Cardiac muscle cell (in vitro differentiated cells and primary cell): Measurements from ENCODE around the gene DLGAP1. TPM values are rescaled to one million over a fixed set of nuclear protein-coding genes. Genes with fewer than 3 reads are reported as not detected.

Experiments
- DNase-seq, 2 donors: peaks; one replicate each; pipeline versions ENCODE4 v3.0.0 to v3.0.0-alpha.2; 2010 to 2017; ENCODE audit warnings: low read depth in 1 of 2, low spot score in 1 of 2
- H3K27ac ChIP-seq: fragments of 200-600 bp; sonication (generic); 2 replicates; pipeline ENCODE4 v1.5.1; 2016
- H3K27me3 ChIP-seq: fragments of 200-600 bp; sonication (generic); 2 replicates; pipeline ENCODE4 v1.6.0; 2016; ENCODE audit warnings: control low read depth
- H3K36me3 ChIP-seq: fragments of 200-600 bp; sonication (generic); 2 replicates; pipeline ENCODE4 v1.5.1; 2016; ENCODE audit warnings: control low read depth
- H3K4me1 ChIP-seq: fragments of 200-600 bp; sonication (generic); 2 replicates; pipeline ENCODE4 v1.8.1; 2017; ENCODE audit warnings: low read depth, mild to moderate bottlenecking, mixed run types
- H3K4me3 ChIP-seq: fragments of 200-600 bp; sonication (generic); 2 replicates; pipeline ENCODE4 v1.5.1; 2016; ENCODE audit warnings: mild to moderate bottlenecking
- H3K9me3 ChIP-seq: fragments of 200-600 bp; sonication (generic); 2 replicates; pipeline ENCODE4 v1.5.1; 2017; ENCODE audit warnings: low read depth, mild to moderate bottlenecking, control low read depth
- polyA plus RNA-seq: library from polyadenylated mRNA; unstranded; fragments of >200 nt; fragmentation: Nextera tagmentation; extraction: Ambion mirVana; gene quantifications from 2 replicates; pipeline ENCODE4 v1.2.1, GENCODE V29; 2016
- total RNA-seq: library from RNA; depleted of rRNA; stranded (reverse); fragments of >200 nt; gene quantifications from 2 replicates; pipeline ENCODE4 v1.2.3, GENCODE V29; 2016
- TF ChIP-seq, protein P1 (sequence below): IDR thresholded peaks from 2 replicates; pipeline ENCODE4 v1.5.1; 2012; ENCODE audit warnings: low read depth, mild to moderate bottlenecking, low read length

Gene DLGAP1
- total and polyA plus RNA-seq, 2 experiments from 2014 or later, result 2.5 to 7.9 TPM

DNA sequence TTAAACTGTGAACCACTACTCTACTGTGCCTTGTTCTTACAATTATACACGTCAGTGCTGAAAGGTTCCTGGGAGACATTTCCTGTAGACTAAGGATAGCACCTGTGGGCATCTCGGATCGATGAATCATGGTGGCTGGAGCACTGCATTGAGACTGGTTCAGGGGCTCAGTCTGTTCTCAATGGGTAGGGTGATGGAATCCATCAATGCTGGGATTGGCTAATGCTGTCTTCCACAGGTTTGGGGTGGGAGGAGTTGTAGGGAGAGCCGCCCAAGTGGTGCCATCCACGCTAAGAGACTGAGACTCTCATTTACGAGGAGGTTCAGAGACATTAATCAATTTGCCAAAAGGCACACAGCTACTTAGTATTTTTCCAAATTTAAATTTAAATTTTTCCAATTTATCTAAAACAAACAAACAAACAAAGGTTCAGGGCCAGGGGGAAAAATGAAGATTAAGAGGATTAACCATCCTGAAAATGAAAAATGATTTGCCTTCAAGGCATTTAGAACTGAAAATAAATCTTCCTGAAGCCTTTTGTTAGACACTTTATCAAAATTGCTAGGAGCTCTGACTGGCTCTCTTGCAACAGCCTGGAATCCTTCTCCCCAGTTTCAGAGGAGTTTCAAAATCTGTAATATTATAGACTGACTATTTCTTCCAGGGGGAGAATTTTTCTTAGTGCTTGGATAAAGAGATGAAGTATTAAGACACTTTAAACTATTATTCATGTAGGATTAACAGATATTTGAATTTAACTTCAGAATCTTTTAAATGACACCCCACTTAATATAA, 645.9 kb downstream of the DLGAP1 start:
- Histone ChIP-seq H3K4me1 (no peaks in the 10 kb centered on the region), H3K27ac (no peak overlapping the region), H3K4me3 (no peak overlapping the region), H3K9me3 (no peaks in the 10 kb centered on the region), H3K27me3 (no peaks in the 10 kb centered on the region), H3K36me3 (no peaks in the 10 kb centered on the region)
- TF ChIP-seq, protein P1, sequence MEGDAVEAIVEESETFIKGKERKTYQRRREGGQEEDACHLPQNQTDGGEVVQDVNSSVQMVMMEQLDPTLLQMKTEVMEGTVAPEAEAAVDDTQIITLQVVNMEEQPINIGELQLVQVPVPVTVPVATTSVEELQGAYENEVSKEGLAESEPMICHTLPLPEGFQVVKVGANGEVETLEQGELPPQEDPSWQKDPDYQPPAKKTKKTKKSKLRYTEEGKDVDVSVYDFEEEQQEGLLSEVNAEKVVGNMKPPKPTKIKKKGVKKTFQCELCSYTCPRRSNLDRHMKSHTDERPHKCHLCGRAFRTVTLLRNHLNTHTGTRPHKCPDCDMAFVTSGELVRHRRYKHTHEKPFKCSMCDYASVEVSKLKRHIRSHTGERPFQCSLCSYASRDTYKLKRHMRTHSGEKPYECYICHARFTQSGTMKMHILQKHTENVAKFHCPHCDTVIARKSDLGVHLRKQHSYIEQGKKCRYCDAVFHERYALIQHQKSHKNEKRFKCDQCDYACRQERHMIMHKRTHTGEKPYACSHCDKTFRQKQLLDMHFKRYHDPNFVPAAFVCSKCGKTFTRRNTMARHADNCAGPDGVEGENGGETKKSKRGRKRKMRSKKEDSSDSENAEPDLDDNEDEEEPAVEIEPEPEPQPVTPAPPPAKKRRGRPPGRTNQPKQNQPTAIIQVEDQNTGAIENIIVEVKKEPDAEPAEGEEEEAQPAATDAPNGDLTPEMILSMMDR, result no peak
- DNase-seq, result peak in 1 of 2 donors; percentile 41

DNA sequence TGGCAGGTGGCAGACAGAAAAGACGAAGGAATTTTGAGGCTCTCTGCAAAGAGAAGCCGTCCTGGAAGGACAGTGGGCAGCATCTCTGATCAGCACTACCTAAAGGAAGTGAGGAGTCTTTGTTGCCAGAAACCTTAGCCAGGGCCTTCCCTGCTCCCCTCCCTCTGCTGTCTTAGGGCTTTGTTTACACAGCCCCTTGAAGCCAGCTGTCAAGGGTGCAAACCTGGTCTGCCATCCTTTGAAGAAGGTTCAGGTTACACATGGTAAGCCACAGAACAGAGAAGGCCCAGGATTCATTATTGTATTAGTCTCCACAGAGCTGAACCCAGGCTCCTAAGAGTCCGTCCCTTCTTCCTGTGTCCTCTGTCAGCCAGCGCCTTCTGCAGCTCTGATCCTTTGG, 648.5 kb downstream of the DLGAP1 start:
- no peaks in the 10 kb centered on the region for H3K36me3 ChIP-seq
- TF ChIP-seq, protein P1, result no peak
- H3K27ac ChIP-seq, result no peak overlapping the region
- DNase-seq, result no peak
- no peaks in the 10 kb centered on the region for H3K9me3 ChIP-seq
- H3K4me3 ChIP-seq, result no peak overlapping the region
- H3K4me1 ChIP-seq, result no peaks in the 10 kb centered on the region
- no peaks in the 10 kb centered on the region for H3K27me3 ChIP-seq

DNA sequence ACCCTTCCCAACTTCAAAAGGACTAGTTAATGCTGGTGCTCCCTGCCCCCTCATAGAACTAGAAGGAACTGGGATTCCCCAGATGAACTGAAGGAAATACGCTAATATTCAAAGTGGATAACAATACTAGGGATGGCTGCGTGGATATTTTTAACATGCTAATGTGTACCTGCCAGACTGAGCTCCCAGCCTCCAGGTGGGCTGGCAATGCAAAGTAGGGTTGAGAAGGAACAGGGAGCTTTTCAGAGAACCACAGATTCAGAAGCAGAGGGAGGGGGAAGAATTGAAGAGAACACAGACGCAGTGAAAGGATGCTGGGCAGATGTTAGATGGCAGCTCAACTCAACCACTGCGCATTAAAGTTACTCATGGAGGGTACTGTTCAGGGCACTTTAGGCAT, 650.8 kb downstream of the DLGAP1 start:
- Histone ChIP-seq H3K27ac (no peak overlapping the region), H3K4me1 (peaks cover 4% of the 10 kb centered on the region), H3K36me3 (no peaks in the 10 kb centered on the region), H3K4me3 (no peak overlapping the region), H3K9me3 (no peaks in the 10 kb centered on the region), H3K27me3 (no peaks in the 10 kb centered on the region)
- TF ChIP-seq, protein P1, result no peak
- no peak for DNase-seq

DNA sequence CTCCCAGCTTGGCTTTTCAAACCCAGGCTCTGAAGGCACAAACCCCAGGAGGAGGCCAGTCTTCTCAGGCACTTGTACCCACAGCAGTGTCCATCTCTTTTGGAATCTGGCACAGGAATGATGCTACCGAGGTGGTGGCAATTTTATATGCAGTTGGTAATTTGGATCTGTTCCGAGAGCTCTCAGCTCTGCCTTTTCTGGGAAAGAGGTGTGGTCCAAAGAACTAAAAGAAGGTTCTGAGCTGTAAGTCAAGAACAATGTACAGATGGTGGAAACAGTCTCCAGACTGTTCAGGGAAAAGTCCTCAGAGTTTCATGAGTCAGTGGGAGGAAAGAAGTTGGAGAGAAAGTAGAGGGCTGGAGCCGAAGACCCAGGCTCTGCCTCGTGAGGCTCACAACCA, 651.8 kb downstream of the DLGAP1 start:
- no peaks in the 10 kb centered on the region for H3K27me3 ChIP-seq
- TF ChIP-seq, protein P1, result no peak
- no peak overlapping the region for H3K27ac ChIP-seq
- no peaks in the 10 kb centered on the region for H3K9me3 ChIP-seq
- DNase-seq, result no peak
- H3K4me1 ChIP-seq, result peaks cover 7% of the 10 kb centered on the region
- H3K4me3 ChIP-seq, result no peak overlapping the region
- H3K36me3 ChIP-seq, result no peaks in the 10 kb centered on the region

- TF ChIP-seq, protein P1, result no peak
- Histone ChIP-seq H3K4me1 (peaks cover 7% of the 10 kb centered on the region), H3K27ac (no peak overlapping the region), H3K4me3 (no peak overlapping the region), H3K9me3 (no peaks in the 10 kb centered on the region), H3K27me3 (no peaks in the 10 kb centered on the region), H3K36me3 (no peaks in the 10 kb centered on the region)
- DNase-seq, result peak; percentile 25 to 54
These were observed 655.6 kb downstream of the DLGAP1 start for GRCh38 chr18:3799515-3799914.
